ENCODE measurements around the gene DNPEP.

Gene DNPEP
- total RNA-seq, result 28.4 to 48.5 (median 36.6) reads per million in 17 experiments

DNA sequence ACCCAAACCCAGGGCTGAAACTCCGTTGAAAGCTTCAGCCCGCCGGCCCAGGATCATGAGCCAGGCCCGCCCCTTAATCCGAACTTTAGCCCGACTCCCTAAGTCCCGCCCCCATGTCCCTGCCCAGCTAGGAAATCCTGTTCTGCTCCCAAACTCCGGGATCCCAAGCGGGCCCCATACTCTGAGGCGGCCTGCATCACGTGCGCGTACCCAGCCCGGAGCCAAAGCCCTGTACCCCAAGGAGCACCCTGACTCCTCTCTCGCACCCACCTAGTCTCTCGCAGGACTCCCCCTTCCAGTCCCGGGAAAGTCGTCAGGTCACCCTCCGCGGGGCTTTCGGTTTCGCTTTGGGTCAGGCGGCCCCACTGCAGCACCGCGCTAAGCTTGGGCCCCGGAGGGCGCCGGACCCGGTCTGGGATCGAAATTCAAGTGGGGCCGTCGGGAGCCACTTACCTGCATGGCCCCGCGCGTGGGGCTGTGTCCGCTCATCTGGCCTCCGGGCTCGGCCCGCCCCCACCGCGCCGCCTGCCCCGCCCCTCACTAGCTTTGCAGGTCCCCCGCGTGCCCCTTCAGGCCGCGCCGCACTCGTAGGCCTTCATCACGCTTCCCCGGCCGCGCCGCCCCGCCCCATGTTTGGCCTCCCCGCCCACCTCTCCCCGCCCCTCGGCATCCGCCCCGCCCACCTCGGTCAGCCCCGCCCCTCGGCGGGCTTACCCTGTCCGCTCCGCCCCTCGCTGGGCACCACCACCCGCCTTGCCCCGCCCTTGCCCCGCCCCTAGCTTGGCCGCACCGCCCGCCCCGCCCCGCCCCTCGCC is at the start of gene DNPEP:
TSS of gene DNPEP (minus strand) at position 607 of the 815 bp plus-strand sequence. CDS start at position 489, 118 bp downstream.
- DNase-seq, result peak; percentile 95 to 99 (median 98)

DNA sequence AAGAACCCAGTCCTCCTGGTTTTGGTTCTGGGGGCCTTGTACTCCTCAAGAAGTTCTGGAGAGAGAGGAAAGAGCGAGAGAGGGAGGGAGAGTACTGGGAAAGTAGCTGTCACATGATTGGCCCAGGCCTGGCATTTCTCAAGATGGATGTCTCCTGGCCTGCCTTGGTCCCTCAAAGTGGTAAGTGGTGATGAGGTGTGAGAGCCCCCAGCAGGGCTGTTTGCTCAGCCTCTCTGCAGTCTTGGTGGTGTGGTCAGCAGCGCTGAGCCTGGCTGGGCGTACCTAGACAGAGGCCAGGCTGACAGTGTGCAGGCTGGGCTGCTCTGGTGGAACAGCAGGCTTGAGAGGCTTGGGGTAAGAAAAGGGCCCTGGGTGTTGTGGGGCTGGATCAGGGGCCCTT is 49.4 kb upstream of the DNPEP start:
- DNase-seq, result no peak

DNA sequence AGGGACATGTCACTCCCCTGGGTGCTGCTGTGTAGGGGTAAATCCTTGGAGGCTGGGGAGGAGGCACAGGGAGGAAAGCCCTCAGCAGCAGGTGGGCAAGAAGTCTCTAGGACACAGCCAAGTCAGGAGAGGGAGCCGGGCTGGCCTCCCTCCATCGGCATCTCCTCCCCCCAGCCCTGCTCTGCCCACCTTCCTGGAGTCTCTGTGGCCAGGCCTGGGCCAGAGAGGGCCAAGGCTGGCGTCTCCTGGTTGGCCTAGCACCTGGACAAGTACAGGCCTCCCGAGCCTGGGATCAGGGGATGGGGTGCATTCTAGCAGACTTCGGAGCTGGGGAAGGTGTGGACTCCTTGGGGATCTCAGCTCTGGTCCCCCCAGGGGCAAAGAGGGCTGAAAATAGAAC is 48.8 kb upstream of the DNPEP start:
- DNase-seq, result no peak

DNA sequence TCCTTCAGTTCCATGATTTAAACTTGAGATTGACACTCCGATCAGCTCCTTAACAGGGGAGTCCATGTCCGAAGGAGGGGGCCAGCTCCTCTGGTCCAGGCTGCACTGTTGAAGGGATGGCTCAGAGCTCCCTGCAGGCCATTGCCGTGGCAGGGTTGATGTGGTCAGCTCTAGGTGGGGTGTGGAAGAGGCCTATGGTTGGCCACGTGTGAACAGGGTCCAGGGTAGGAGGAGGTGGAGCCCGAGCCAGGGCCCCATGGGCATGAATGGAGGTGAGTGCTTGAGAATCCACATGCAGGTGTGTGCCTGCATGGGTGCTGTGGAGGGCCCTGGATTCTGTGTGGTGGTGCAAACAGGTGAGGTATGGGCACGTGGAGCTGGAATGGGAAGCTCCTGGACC is 48.0 kb upstream of the DNPEP start:
- no peak for DNase-seq

DNA sequence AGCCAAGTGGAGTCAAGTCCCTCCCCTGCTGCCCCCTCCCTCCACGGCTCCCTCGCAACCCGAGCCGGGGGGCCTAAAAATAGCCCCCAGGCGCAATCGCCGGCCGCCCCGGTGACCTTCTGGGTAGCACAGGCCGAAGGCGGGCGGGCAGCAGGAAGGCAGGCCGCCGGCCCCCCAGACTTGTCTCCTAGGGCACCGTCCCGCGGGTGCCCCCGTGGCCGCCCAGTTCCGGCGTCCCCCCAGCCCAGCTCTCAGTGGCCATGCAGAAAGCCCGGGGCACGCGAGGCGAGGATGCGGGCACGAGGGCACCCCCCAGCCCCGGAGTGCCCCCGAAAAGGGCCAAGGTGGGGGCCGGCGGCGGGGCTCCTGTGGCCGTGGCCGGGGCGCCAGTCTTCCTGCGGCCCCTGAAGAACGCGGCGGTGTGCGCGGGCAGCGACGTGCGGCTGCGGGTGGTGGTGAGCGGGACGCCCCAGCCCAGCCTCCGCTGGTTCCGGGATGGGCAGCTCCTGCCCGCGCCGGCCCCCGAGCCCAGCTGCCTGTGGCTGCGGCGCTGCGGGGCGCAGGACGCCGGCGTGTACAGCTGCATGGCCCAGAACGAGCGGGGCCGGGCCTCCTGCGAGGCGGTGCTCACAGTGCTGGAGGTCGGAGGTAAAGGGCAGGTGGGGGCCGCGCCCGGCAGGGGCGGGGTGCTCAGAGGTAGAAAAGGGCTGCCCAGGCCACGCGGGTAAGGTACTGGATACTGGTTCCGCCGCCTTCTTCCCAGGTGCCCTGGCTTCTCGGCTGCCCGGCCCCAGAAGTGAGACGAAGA is 47.2 kb upstream of the DNPEP start, which contains the start of gene SPEG:
TSS of gene SPEG (plus strand) at position 126 of the 808 bp plus-strand sequence. CDS start at position 261, 135 bp downstream.
- no peak for DNase-seq

DNA sequence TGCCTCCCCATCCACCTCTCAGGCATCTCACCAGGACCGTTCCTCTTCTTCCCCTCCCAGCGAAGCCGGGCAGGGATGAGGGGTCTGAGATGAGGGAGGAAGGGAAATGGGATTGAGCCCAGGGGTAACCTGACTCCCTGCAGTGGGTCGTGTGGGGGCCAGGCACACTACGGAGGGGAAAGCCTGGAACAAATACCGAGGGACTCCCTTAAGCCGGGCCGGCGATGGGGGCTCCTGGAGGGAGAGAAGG is 46.7 kb upstream of the DNPEP start:
- DNase-seq, result no peak

DNA sequence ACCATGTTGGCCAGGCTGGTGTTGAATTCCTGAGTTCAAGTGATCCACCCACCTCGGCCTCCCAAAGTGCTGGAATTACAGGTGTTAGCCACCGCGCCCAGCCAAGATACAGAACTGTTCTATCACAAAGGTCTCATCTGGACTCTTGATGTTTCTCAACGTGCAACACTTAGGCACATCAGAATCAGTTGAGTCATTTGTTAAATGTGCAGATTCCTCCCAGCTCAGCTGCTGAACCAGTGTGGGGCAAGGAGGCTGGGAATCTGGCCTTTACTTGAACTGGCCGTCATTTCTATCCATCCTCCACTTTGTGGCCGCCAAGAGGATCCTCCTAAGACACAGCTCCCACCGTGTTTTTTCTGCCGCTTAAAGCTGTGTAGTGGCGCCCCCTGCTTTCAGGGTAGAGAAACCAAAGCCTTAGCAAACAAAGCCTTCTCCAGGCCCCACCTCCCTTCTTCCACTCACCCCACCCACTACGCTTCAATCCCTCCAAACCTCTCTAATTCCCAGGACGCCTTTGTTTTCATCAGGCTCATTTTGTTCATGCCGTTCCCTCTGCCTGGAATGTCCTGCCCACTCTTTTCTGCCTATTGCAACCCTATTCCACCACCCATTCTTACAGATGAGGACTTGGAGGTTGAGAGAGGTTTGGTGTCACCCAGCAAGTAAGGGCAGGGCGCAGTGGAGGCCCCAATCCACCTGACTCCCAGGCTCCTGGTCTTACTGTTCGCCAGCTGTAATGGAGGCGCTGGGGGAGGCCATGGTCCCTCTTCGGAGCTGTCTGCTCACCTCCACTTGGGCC is 46.2 kb upstream of the DNPEP start:
- peak; percentile 30 to 61 (median 51) for DNase-seq

DNA sequence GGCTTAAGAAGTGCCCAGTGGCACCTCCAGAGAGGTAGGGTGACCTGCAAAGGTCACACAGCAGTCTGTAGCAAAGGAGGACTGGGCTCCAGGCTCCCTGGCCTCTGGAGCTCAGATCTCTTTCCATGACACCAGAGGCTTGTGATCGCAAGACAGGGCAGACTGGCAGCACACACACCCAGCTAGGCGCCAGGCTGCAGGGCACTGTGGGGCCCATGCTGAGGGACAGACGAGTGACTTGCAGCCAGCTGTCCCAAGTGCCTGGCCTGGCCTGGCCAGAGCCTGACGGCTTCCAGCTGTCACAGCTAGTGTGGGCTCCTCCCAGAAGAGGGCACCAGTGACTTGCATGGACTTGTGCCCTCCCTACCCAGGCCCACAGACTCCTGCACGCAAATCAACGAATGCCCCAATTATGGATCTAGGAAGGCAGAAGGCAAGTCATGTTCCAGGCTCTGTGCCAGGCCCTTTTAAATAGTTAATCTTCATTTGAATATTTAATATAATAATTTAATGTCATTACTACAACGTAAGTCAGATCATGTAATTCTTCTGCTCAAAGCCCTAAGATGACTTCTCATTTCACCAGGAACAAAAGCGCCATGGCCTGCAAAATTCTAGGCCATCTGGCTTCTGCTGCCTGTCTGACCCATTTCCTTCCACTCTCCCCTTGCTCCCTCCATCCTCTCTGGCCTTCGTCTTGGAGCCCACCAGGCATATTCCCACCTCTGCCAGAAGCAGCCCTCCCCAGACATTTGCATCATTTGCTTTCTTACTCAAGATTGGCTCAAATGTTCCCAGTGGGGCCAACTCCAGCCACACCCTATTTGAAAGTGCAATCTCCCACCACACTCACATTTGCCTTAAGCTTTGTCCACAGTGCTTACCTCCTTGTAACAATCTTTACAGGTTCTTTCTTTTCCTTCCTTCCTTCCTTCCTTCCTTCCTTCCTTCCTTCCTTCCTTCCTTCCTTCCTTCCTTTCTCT is 43.2 kb upstream of the DNPEP start:
- peak in 3 of 4 experiments; percentile 13 to 48 (median 38) for DNase-seq

DNA sequence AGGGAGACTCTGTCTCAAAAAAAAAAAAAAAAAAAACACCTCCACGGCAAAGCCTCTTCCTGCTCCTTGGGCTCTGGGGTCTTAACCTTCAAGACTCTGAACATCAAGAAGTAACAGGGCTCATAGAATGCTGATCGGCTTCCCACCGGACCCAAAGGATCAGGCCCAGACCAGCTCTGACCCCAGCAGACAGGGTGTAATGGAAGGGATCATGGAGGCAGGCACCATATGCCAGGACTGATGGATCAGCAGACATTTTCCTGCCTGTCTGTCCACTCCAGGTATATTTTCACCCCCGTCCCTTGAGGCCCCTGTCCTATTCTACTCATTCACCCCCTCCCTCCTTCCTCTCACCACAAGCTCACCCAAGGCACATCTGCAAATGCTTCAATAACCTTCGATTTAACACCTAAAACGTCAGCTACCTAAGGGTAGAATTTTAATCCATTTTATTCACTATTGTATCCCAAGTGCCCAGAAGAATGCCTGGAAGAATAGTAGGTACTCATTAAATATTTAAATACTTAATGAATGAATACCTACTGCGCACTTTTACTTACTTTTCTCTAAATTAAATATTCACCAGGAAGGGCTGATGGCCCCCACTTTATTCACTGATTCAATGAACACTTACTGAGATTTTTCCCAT is 42.4 kb upstream of the DNPEP start:
- DNase-seq, result no peak

DNA sequence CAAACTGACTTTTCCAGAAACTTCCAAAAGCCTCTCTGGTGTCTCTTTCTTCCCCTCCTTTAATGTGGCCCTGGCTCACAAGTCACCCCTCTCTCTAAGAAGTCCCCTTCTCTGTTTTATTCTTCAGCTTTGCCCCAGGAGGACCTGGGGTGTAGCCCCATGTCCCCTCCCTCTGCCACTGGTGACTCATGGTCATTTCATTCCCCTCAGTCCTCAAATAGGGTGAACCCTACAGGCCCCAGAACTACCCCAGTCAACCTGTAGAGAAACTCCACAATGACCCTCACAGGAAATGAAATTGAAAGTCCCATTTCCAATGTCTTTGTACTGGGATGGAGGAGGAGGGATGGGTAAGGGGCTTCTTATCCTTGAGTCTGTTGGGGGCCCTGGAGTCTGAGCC is 40.8 kb upstream of the DNPEP start:
- no peak for DNase-seq

DNA sequence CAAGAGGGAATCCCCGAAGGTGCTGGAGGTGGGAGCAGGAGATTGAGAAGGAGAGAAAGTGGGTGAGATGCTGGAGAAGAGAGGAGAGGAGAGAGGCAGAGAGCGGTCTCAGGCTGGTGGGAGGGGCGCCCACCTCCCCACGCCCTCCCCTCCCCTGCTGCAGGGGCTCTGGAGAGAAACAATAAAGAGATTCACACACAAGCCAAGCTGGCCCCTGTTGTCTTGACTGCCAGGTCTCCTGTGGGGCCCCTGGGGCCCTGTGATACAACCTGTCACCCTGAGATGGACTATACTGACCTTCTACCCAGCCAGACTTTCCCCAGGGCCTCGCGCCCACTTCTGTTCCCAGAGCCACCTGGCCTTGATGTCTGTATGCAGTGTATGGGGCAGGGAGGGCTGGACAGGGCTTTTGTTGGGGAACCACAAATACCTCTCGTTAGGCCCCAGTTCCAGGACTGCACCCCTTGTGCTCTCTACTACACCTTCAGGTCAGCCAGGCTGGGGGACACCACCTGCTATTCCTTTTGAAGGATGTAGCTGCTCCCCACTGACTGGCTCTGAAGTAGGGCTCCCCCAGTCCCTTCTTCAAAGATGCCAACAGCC is 38.9 kb upstream of the DNPEP start:
- DNase-seq, result no peak

DNA sequence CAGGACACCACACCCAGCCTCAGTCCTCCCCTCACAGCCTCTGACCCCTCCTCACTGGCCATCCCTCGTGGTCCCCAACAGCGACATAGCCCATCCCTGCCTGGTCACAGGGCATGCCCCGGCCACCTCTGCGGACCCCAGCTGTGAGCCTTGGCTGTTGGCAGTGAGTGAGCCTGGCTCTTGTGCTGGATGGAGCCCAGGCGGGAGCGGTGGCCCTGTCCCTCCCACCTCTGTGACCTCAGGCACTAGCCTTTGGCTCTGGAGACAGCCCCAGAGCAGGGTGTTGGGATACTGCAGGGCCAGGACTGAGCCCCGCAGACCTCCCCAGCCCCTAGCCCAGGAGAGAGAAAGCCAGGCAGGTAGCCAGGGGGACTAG is 38.3 kb upstream of the DNPEP start:
- no peak for DNase-seq

DNA sequence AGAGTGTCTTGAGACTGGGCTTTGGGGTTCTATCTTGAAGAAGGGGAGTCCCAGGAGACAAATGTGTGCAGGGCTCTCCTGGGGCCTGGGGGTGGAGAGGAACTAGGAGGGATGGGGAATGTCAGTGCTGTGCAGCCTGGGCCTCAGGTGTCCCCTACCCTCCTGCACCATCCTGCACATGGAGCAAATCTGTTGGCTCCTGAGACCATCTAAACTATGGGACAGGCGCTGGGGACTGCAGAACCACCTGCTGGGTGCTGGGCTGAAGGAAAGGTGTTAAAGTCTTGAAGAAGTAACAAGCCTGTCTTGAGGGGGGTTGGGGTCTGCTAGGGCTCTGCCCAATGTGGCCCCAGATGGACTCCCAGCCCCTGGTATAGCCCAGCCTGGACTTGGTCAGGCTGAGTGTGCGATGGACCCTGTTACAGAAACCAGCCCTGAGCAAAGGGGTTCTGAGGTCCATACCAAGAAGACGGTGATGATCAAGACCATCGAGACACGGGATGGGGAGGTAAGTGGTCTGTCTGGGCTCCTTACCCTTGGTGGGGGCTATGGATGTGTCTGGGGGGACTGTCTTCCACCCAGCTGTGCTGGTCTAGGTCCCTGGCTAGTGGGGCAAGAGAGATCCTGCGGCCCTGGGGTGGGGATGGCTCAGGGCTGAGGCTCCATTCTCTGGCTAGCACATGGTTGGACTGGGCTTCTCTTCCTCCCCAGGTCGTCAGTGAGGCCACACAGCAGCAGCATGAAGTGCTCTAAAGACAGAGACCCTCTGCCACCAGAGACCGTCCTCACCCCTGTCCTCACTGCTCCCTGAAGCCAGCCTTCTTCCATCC is 37.7 kb upstream of the DNPEP start:
- DNase-seq, result no peak

DNA sequence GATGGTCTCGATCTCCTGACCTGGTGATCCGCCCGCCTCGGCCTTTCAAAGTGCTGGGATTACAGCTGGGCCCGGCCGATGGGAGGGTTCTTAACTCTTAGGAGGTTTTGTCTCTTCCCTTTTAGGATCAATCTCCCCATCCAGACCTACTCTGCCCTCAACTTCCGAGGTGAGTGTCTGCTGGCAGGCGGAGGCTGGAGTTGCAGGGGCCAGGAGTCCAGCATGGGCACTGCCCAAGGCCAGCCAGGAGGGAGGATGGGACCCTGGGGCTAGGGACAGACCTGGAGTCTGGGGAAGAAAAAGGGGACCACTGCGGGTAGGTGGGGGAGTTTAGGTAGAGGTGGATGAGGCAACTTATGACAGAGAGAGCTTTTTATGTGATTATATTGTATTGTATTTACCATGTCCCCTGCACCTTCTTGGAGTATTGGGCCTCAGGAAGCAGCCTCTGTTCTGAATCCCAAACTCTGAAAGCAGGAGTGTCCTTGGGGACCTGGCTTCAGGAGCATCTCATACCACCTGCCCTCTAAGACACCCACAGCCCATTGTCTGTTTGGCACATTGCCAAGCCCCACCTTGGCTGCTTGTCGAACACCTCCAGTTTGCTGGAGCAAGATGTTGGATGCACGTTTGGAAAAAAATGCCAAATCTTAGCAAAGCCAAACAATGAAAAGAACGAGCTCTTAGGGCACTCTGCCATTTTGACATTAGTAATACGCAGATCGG is 36.1 kb upstream of the DNPEP start:
- no peak for DNase-seq

DNA sequence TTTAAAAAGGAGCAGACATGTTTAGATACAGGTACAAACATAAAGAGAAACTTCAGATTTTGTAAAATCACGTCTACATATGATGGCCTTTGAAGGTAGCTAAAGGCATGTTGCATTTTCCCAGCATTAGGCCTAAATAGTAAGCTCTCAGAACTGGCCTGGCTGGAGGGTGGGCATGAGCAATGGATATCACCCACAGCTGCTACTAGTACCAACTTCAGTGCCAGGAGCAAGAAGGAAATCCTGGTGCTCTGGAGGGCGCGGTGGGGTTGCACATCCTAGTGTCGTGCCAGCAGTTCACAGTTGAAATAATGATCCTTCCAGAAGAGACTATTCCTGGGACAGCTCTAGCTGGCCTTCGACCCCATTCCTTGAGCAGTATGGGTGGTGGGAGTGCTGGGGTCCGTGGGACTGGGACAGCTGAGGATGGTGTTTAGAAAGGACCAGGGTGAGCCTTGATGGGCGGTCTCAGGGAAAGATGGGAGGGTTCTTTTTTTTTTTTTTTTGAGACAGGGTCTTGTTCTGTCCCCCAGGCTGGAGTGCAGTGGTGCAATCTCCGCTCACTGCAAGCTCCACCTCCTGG is 35.3 kb upstream of the DNPEP start:
- no peak for DNase-seq

DNA sequence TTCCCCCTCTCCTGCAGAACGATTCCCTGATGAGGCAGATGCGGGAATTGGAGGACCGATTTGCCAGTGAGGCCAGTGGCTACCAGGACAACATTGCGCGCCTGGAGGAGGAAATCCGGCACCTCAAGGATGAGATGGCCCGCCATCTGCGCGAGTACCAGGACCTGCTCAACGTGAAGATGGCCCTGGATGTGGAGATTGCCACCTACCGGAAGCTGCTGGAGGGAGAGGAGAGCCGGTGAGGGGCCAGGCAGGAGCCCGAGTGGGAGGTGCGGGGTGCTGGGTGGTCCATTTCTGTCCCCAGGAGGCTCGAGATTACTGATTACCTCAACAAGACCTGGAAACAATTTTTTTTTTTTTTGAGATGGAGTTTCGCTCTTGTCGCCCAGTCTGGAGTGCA is 33.6 kb upstream of the DNPEP start:
- no peak for DNase-seq

DNA sequence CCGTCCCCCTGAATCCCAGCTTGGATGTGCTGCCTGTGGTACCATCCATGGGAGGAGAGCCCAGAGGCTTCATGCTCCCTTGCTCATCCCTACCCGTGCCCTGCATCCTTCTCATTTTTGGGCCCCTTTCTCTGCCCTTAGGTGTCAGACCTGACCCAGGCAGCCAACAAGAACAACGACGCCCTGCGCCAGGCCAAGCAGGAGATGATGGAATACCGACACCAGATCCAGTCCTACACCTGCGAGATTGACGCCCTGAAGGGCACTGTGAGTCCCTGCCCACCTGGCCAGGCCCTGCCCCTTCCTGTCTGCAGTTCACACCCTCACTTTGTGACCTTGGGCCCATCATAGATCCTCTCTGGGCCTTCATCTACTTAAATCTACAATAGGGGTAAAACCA is 33.0 kb upstream of the DNPEP start:
- no peak for DNase-seq

DNA sequence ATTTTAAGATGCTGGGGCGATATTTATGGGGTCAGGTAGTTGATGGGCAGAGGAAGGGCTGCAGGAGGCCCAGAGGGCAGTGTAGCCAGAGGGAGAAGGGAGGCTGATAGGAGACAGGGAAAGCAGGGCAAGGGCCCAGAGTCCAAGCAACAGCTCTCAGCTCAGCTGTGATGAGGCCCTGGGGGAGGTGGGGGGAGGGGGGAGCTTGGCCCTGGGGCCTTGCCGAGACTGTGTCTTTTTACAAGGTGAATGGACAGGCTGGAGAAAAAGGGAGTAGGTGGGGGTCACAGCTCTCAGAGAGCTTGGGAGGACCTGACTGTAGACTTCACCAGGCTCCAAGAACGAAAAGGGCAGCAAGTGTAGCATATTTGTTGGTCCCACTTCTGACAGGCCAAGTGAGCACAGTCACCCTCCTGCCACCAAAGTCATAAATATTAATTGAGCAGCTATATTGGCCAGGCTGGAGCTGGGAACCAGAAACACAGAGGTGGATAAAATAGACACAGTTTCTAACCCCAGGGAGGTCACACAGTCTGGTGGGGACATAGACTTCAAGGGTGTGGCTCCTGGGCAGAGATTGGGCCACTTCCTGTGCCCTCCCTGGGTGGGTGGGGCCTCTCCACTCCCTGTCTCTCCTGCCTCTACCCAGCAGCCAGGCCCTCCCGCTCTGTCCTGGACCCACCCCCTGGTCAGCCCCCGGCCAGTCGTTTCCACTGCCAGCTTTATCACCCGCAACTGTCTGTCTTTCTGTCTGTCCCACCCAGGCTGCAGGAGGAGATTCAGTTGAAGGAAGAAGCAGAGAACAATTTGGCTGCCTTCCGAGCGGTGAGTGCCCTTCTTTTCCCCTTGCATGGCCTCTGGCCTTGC is 31.9 kb upstream of the DNPEP start:
- DNase-seq, result no peak
